HCT116 (cell line): ENCODE measurements around the gene DNAJC7. TPM values are rescaled to one million over a fixed set of nuclear protein-coding genes. Genes with fewer than 3 reads are reported as not detected.

Experiments
- ATAC-seq: fragments of 200-7000 bp; cut with Tn5 transposase; 2 replicates; pipeline ENCODE4 v1.9.1; 2020; ENCODE audit warnings: mild to moderate bottlenecking, moderate library complexity
- BruUV-seq: library from RNA; stranded (reverse); fragments of 400-500 nt; replicated peaks from 2 replicates; lab custom pipeline; 2021; lab: Mats Ljungman, UMichigan
- CTCF ChIA-PET: fragments of 300-600 bp; sonication (Branson Sonifier 250); formaldehyde crosslinking; loops from one replicate; lab custom pipeline; 2021; ENCODE audit warnings: antibody characterized with exemption; lab: Charles Lee
- POLR2A ChIA-PET: fragments of 300-600, 350-600 bp; sonication (Branson Sonifier 250); formaldehyde crosslinking; loops from one replicate; lab custom pipeline; 2021; ENCODE audit warnings: antibody characterized with exemption; lab: Charles Lee
- RAD21 ChIA-PET, 2 experiments: fragments of 300-600 bp; sonication (Branson Sonifier 250); formaldehyde crosslinking; loops; one replicate each; lab custom pipeline; 2023; ENCODE audit warnings: low total read pairs in 2 of 2; ENCODE audit not compliant: uncharacterized antibody in 2 of 2, unreplicated experiment in 2 of 2, low non-redundant PET in 1 of 2; lab: Charles Lee
- DNase-seq: peaks from one replicate; pipeline ENCODE4 v3.0.0-alpha.2; 2010; ENCODE audit warnings: low read depth, low spot score
- H2AFZ ChIP-seq: fragments of 200-600 bp; shearing (Covaris generic), sonication (generic); 2 replicates; pipeline ENCODE4 v1.6.1; 2017; ENCODE audit warnings: low read depth, mixed run types, mixed read lengths, antibody characterized with exemption, low read length; ENCODE audit not compliant: poor library complexity, severe bottlenecking
- H3K27ac ChIP-seq: 2 replicates; pipeline ENCODE4 v1.5.1; 2012; ENCODE audit warnings: low read depth, low read length
- H3K27me3 ChIP-seq: fragments of 200-600 bp; sonication (generic); 2 replicates; pipeline ENCODE4 v1.6.1; 2016; ENCODE audit warnings: mixed run types, low read length, mixed read lengths; ENCODE audit not compliant: insufficient read depth
- H3K36me3 ChIP-seq, 2 experiments: fragments of 200-500 bp in 1 of 2; fragments of 200-600 bp in 1 of 2; sonication (Bioruptor generic) in 1 of 2; sonication (generic) in 1 of 2; 2 replicates each; pipeline versions ENCODE4 v1.5.1 to v1.6.1; 2014 to 2016; ENCODE audit warnings: low read length in 2 of 2, inconsistent platforms in 1 of 2, mixed read lengths in 1 of 2, mixed run types in 1 of 2; ENCODE audit not compliant: insufficient read depth in 2 of 2, control insufficient read depth in 1 of 2
- H3K4me1 ChIP-seq, 2 experiments: fragments of 200-600 bp in 1 of 2; sonication (generic) in 1 of 2; 2 replicates each; pipeline versions ENCODE4 v1.5.1 to v1.6.1; 2012 to 2017; ENCODE audit warnings: low read length in 2 of 2, inconsistent platforms in 1 of 2, mild to moderate bottlenecking in 1 of 2, mixed read lengths in 1 of 2, mixed run types in 1 of 2, moderate library complexity in 1 of 2; ENCODE audit not compliant: insufficient read depth in 2 of 2, control insufficient read depth in 1 of 2
- H3K4me2 ChIP-seq: fragments of 200-600 bp; sonication (generic); 2 replicates; pipeline ENCODE4 v1.6.1; 2017; ENCODE audit warnings: mixed run types, low read length, mixed read lengths
- H3K4me3 ChIP-seq, 2 experiments: fragments of 200-600 bp in 1 of 2; sonication (generic) in 1 of 2; replicated peaks in 1 of 2; 2 replicates each; pipeline ENCODE4 v1.5.1; 2011 to 2016; ENCODE audit warnings: low read length in 2 of 2, control low read depth in 1 of 2, low read depth in 1 of 2, mild to moderate bottlenecking in 1 of 2, mixed read lengths in 1 of 2, mixed run types in 1 of 2
- H3K79me2 ChIP-seq: fragments of 200-600 bp; sonication (generic); 2 replicates; pipeline ENCODE4 v1.6.1; 2017; ENCODE audit warnings: mild to moderate bottlenecking, mixed run types, low read length, moderate library complexity, mixed read lengths; ENCODE audit not compliant: insufficient read depth
- H3K9ac ChIP-seq: fragments of 200-600 bp; sonication (generic); 2 replicates; pipeline ENCODE4 v1.6.1; 2016; ENCODE audit warnings: low read length, mixed read lengths
- H3K9me2 ChIP-seq: fragments of 200-600 bp; sonication (generic), shearing (Covaris generic); 2 replicates; pipeline ENCODE4 v1.6.1; 2017; ENCODE audit warnings: mixed run types, mild to moderate bottlenecking, moderate library complexity; ENCODE audit not compliant: insufficient read depth
- H3K9me3 ChIP-seq, 2 experiments: fragments of 200-500 bp in 1 of 2; fragments of 200-600 bp in 1 of 2; sonication (Bioruptor generic) in 1 of 2; sonication (generic) in 1 of 2; 2 replicates each; pipeline ENCODE4 v1.6.1; 2014 to 2017; ENCODE audit warnings: low read length in 2 of 2, mixed read lengths in 2 of 2, inconsistent platforms in 1 of 2, low read depth in 1 of 2, mild to moderate bottlenecking in 1 of 2, mixed run types in 1 of 2, moderate library complexity in 1 of 2; ENCODE audit not compliant: control insufficient read depth in 1 of 2, insufficient read depth in 1 of 2
- H4K20me1 ChIP-seq: fragments of 200-600 bp; sonication (generic), shearing (Covaris generic); 2 replicates; pipeline ENCODE4 v1.6.1; 2017; ENCODE audit warnings: mixed run types, mild to moderate bottlenecking, moderate library complexity; ENCODE audit not compliant: insufficient read depth
- ELF1 ChIP-seq: IDR thresholded peaks from 2 replicates; pipeline ENCODE4 v1.6.1; 2012; ENCODE audit warnings: low read depth, borderline replicate concordance
- EZH2 ChIP-seq: fragments of 200-600 bp; sonication (generic); IDR thresholded peaks from 2 replicates; pipeline ENCODE4 v1.6.1; 2017; ENCODE audit warnings: antibody characterized with exemption, mixed run types
- EZH2phosphoT487 ChIP-seq: fragments of 200-600 bp; IDR thresholded peaks from 2 replicates; pipeline ENCODE4 v1.6.1; 2018; ENCODE audit warnings: antibody characterized with exemption, borderline replicate concordance
- JUND ChIP-seq: IDR thresholded peaks from 2 replicates; pipeline ENCODE4 v1.6.1; 2012
- POLR2AphosphoS5 ChIP-seq: IDR thresholded peaks from 2 replicates; pipeline ENCODE4 v1.6.1; 2011; ENCODE audit warnings: mild to moderate bottlenecking, low read depth, low read length, moderate library complexity
- RAD21 ChIP-seq: IDR thresholded peaks from 2 replicates; pipeline ENCODE4 v1.6.1; 2012; ENCODE audit warnings: low read depth, mild to moderate bottlenecking
- SIN3A ChIP-seq: IDR thresholded peaks from 2 replicates; pipeline ENCODE4 v1.6.1; 2012; ENCODE audit warnings: low read depth
- ZFX ChIP-seq: fragments of 450-650 bp; IDR thresholded peaks from 2 replicates; pipeline ENCODE4 v1.6.1; 2017
- ZNF274 ChIP-seq: fragments of 200-500 bp; sonication (Bioruptor generic); IDR thresholded peaks from 2 replicates; pipeline ENCODE4 v1.6.1; 2014; ENCODE audit warnings: mild to moderate bottlenecking, low read depth, low read length, inconsistent platforms
- intact Hi-C: fragments of 100-400 bp; cut with micrococcal nuclease; formaldehyde crosslinking; loops from 2 replicates; pipeline ENCODE4 v1.10.0; 2022
- total RNA-seq: library from RNA; stranded (reverse); gene quantifications from one replicate; pipeline ENCODE4 v1.2.1, GENCODE V29; 2021; ENCODE audit not compliant: unreplicated experiment

The DNAJC7 gene
- total RNA-seq, 1 experiment from 2014 or later, result 113 TPM

DNA sequence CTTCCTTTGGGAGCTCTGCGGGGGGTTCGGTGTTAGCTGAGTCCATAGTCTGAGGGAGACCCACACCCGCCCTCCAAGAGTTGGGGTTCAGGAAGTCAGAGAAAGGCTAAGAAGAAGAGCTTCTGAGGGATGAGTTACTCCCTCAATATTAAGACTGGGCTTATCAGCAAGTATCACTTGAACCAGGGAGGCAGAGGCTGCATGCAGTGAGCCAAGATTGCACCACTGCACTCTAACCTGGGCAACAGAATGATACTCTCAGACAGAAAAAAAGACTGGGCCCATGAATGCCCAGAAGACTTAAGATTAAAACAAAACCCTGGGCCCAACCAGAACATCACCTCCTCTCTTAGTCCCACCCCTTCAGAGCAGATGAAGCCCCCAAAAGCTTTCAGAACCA, 8.7 kb upstream of the DNAJC7 start:
- no TSS peak for BruUV-seq
- TF ChIP-seq POLR2AphosphoS5 (0 out of 2 replicates have a peak, but pooled peaks have one; percentile 13), ZFX (no peak), RAD21 (no peak)
- no peak overlapping the region for H3K4me2 ChIP-seq
- H3K36me3 ChIP-seq, result peaks cover 7 to 9% of the 10 kb centered on the region in 2 experiments; a peak in 2 of 4 replicates
- H3K4me3 ChIP-seq, result no peak overlapping the region
- H4K20me1 ChIP-seq, result no peaks in the 10 kb centered on the region
- DNase-seq, result no peak
- peaks cover 8% of the 10 kb centered on the region; the same call in 1 of the 2 replicates for H3K79me2 ChIP-seq
- H3K4me1 ChIP-seq, result peaks cover 20 to 38% of the 10 kb centered on the region in 2 experiments
- no peak for ATAC-seq
- H3K9me2 ChIP-seq, result no peaks in the 10 kb centered on the region
- intact Hi-C loops, result loop anchor here (1.0 to 10.0 kb wide), 3 partner anchors 75 to 499 kb away; no protein-coding TSS in a partner anchor
- RAD21 ChIA-PET, result interaction anchor here in 1 of 2 experiments (0.7 kb wide), 1 partner anchor 87 kb away, joined by 3 read pairs; no protein-coding TSS in a partner anchor
- H3K9me3 ChIP-seq, result no peaks in the 10 kb centered on the region
- CTCF ChIA-PET, result interaction anchor here (3.1 to 3.7 kb wide), 2 partner anchors 60 to 75 kb away, joined by 15 read pairs; partner anchors contain the start of gene CNP
- no peaks in the 10 kb centered on the region for H3K27me3 ChIP-seq
- no peak overlapping the region for H3K27ac ChIP-seq
- H2AFZ ChIP-seq, result no peak overlapping the region
- H3K9ac ChIP-seq, result no peak overlapping the region
- POLR2A ChIA-PET, result interaction anchor here (1.2 kb wide), 1 partner anchor 8 kb away, joined by 3 read pairs; no protein-coding TSS in a partner anchor

DNA sequence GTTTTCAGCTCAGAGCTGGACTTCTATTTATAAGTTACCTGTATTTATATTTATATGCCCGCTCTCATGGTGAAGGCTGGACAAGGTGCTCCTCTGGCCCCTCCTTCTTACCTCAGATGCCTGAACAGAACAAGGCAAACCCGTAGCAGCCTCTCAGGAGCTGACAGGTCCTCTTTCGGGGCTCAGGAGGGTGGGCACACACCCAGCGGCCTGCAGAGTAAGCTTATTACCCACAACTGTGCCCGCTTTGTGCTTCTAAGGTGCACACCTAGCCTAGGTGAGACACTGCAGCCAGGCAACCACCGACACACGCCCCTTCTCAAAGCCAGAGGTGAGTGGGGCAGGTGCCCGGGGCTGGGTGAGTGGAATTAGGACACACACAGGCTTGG, 7.9 kb upstream of the DNAJC7 start:
- no peak for TF ChIP-seq ZNF274
- no peak for TF ChIP-seq SIN3A
- no peak for TF ChIP-seq JUND
- no peak for TF ChIP-seq EZH2
- no peak for TF ChIP-seq ELF1
- TF ChIP-seq EZH2phosphoT487, result no peak
- DNase-seq, result no peak
- ChIA-PET POLR2A (interaction anchor here (1.2 kb wide), 1 partner anchor 8 kb away, joined by 3 read pairs; no protein-coding TSS in a partner anchor), RAD21 (no interaction called here), CTCF (interaction anchor here (0.6 to 3.7 kb wide), 4 partner anchors 59 to 88 kb away, joined by 3 to 15 read pairs (median 9); partner anchors contain the start of gene CNP)
- H3K9me3 ChIP-seq, result no peaks in the 10 kb centered on the region
- no TSS peak for BruUV-seq
- peak overlapping the region; percentile 50 for H3K4me2 ChIP-seq
- H3K79me2 ChIP-seq, result peaks cover 16% of the 10 kb centered on the region
- no peak overlapping the region for H3K9ac ChIP-seq
- no peaks in the 10 kb centered on the region for H3K9me2 ChIP-seq
- intact Hi-C loops, result loop anchor here (1.0 to 10.0 kb wide), 3 partner anchors 76 to 500 kb away; no protein-coding TSS in a partner anchor
- ATAC-seq, result no peak; the same call in 1 of the 2 replicates
- no peak overlapping the region for H2AFZ ChIP-seq
- H3K27me3 ChIP-seq, result no peaks in the 10 kb centered on the region
- H3K27ac ChIP-seq, result peak overlapping the region; percentile 66
- H3K4me1 ChIP-seq, result peaks cover 21 to 40% of the 10 kb centered on the region in 2 experiments
- peaks cover 7 to 9% of the 10 kb centered on the region in 2 experiments; a peak in 2 of 4 replicates for H3K36me3 ChIP-seq
- no peak overlapping the region for H3K4me3 ChIP-seq
- H4K20me1 ChIP-seq, result no peaks in the 10 kb centered on the region
